MM.1S (cell line): ENCODE results near the gene SUFU.

Experiments
- EZH2 ChIP-seq: fragments of 300-600 bp; sonication (generic); optimal IDR thresholded peaks from 2 replicates; pipeline ENCODE3; 2017; ENCODE audit warnings: low read depth, mild to moderate bottlenecking, antibody characterized with exemption, low read length, mixed read lengths
- TF ChIP-seq, protein P1 (sequence below): fragments of 300-600 bp; sonication (generic); IDR thresholded peaks from 2 replicates; pipeline ENCODE4 v1.5.1; 2016; ENCODE audit warnings: antibody characterized with exemption, low read length, mixed read lengths

DNA sequence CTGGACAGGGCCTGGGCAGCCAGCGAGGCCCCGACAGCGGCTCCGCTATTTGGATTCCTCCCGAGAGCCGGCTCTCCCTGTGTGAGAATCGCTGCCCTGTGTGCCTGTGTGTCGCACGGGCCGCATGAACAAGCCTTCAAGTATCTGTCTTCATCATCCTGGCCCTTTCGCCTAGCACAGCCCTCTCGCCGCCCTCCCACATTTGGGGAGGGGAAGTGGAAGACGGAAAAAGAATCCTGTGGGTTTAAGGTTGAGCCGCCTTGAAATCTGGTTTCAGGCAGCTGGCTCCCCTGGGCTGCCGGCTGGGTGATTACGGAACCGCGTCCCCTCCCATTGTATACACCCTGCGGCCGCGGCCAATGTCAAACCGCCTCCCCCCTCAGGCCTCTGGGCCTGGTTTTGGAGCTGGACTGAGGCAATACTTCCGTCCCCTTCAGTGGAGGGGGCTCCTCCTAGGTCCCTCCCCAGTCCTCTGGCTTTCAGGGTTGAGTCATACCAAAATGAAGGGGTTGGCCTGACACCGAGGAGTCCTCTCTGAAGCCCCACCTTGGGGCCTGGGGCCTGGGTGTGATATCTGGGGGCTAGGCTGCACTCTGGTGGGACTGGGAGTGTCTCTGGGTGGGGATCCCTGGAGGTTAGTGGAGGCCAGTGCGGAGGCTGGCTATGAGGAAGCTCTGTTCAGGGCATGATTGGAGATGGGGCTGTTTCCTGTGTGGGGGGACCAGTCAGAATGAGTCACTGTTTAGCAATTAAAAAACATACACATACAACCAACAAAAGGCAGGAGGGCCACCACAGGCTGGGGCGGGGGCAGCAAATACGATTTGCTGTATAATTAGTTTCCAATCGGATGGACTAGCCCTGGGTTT is 142.2 kb downstream of the SUFU start:
- no peak for TF ChIP-seq EZH2
- TF ChIP-seq, protein P1, sequence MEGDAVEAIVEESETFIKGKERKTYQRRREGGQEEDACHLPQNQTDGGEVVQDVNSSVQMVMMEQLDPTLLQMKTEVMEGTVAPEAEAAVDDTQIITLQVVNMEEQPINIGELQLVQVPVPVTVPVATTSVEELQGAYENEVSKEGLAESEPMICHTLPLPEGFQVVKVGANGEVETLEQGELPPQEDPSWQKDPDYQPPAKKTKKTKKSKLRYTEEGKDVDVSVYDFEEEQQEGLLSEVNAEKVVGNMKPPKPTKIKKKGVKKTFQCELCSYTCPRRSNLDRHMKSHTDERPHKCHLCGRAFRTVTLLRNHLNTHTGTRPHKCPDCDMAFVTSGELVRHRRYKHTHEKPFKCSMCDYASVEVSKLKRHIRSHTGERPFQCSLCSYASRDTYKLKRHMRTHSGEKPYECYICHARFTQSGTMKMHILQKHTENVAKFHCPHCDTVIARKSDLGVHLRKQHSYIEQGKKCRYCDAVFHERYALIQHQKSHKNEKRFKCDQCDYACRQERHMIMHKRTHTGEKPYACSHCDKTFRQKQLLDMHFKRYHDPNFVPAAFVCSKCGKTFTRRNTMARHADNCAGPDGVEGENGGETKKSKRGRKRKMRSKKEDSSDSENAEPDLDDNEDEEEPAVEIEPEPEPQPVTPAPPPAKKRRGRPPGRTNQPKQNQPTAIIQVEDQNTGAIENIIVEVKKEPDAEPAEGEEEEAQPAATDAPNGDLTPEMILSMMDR: no peak
